CD4-positive, alpha-beta T cell (primary cell): ENCODE results near the gene GNG13. TPM values are rescaled to one million over a fixed set of nuclear protein-coding genes. Genes with fewer than 3 reads are reported as not detected.

ENCODE experiments used
- ATAC-seq: fragments of 200-7000 bp; cut with Tn5 transposase; one replicate; pipeline ENCODE4 v1.10.0; 2022; ENCODE audit warnings: mild to moderate bottlenecking; ENCODE audit not compliant: poor library complexity
- CTCF ChIA-PET: fragments of 350-600 bp; sonication (Branson Sonifier 250); formaldehyde crosslinking; loops from one replicate; lab custom pipeline; 2021; ENCODE audit warnings: antibody characterized with exemption, inconsistent platforms; lab: Charles Lee
- POLR2A ChIA-PET: fragments of 350-600 bp; sonication (Branson Sonifier 250); formaldehyde crosslinking; loops from one replicate; lab custom pipeline; 2021; ENCODE audit warnings: antibody characterized with exemption, inconsistent platforms; lab: Charles Lee
- DNase-seq, 14 experiments: peaks; one replicate each; pipeline ENCODE4 v3.0.0-alpha.2; 2013 to 2020; ENCODE audit warnings: mixed read lengths in 2 of 14
- H3K27ac ChIP-seq, 2 donors: one replicate each; pipeline versions ENCODE4 v1.5.1 to v1.7.0; 2013; ENCODE audit warnings: low read length in 2 of 2, low read depth in 1 of 2, mild to moderate bottlenecking in 1 of 2
- H3K27me3 ChIP-seq, 2 experiments: 1 replicate in 1 of 2; 2 replicates in 1 of 2; pipeline versions ENCODE4 v1.6.1 to v1.7.0; 2013; ENCODE audit warnings: low read length in 2 of 2, control low read depth in 1 of 2, mild to moderate bottlenecking in 1 of 2, moderate library complexity in 1 of 2; ENCODE audit not compliant: insufficient read depth in 2 of 2, control insufficient read depth in 1 of 2
- H3K36me3 ChIP-seq: one replicate; pipeline ENCODE4 v1.6.1; 2013; ENCODE audit warnings: low read length, control low read depth; ENCODE audit not compliant: insufficient read depth
- H3K4me1 ChIP-seq: one replicate; pipeline ENCODE4 v1.6.1; 2013; ENCODE audit warnings: low read length, control low read depth; ENCODE audit not compliant: insufficient read depth
- H3K4me3 ChIP-seq: one replicate; pipeline ENCODE4 v1.5.1; 2013; ENCODE audit warnings: mild to moderate bottlenecking, low read length, moderate library complexity
- H3K9me3 ChIP-seq, 2 experiments: 1 replicate in 1 of 2; 2 replicates in 1 of 2; pipeline versions ENCODE4 v1.6.1 to v1.7.0; 2013; ENCODE audit warnings: low read length in 2 of 2, mild to moderate bottlenecking in 2 of 2, control low read depth in 1 of 2, moderate library complexity in 1 of 2; ENCODE audit not compliant: control insufficient read depth in 1 of 2, insufficient read depth in 1 of 2
- H3K27ac Mint-ChIP-seq: one replicate; pipeline ENCODE4 v1.8.0; 2020; ENCODE audit warnings: mixed read lengths
- H3K27me3 Mint-ChIP-seq: one replicate; pipeline ENCODE4 v1.8.0; 2021; ENCODE audit warnings: mixed read lengths
- H3K36me3 Mint-ChIP-seq: one replicate; pipeline ENCODE4 v1.8.0; 2021; ENCODE audit warnings: low read depth, mixed read lengths
- H3K4me1 Mint-ChIP-seq: one replicate; pipeline ENCODE4 v1.8.0; 2021; ENCODE audit warnings: low read depth, mixed read lengths
- H3K4me3 Mint-ChIP-seq: one replicate; pipeline ENCODE4 v1.8.0; 2020; ENCODE audit warnings: mild to moderate bottlenecking, mixed read lengths
- H3K9me3 Mint-ChIP-seq: one replicate; pipeline ENCODE4 v1.8.0; 2020; ENCODE audit warnings: mixed read lengths
- intact Hi-C, 2 experiments: fragments of 100-400 bp; cut with DNase I in 1 of 2; cut with micrococcal nuclease in 1 of 2; formaldehyde crosslinking; loops; one replicate each; pipeline versions ENCODE4 v1.15.1 to v1.9.0; 2023 to 2025; cut with DNase I, micrococcal nuclease
- total RNA-seq, 174 experiments: library from RNA in 2 of 174; stranded (reverse) in 2 of 174; gene quantifications; one replicate each; pipeline ENCODE4 v1.2.3 and lab custom pipeline; 2021 to 2026
- TF ChIP-seq, protein P1 (sequence below): fragments of 200-600 bp; IDR thresholded peaks from one replicate; pipeline ENCODE4 v1.8.0; 2022; ENCODE audit warnings: antibody characterized with exemption, mild to moderate bottlenecking

Gene GNG13
- total RNA-seq, 2 experiments from 2014 or later, result not detected

DNA sequence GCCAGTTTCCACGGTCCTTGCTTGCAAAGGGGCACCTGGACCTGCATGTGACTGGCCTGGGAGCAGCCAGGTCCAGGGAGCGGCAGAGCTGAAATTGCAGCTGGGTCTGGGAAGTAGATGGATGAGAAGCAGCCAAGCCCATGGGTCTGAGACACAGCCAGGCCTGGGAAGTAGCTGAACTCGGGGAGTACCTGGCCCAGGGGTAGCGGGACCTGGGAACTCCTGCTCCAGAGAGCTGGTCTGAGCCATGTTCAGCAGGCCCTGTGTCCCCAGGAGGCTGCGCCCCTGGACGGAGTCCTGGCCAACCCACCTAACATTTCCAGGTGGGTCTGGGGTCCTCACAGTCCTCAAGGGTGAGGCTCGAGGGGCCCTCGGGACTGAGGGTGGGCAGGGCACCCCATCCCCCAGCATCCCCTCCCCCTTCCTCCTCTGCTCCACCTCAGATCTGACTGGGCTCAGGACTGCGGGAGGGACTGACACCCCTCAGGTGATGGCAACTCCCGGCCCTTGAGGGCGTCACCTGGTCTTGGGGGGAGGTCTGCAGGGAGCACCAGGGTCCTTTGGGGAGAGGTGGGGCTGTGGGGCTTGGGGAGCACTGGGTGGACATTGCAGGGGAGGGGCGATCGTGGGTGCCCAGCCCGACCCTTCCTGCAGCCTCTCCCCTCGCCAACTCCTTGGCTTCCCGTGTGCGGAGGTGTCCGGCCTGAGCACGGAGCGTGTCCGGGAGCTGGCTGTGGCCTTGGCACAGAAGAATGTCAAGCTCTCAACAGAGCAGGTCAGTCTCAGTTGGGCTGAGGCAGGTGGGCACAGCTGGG, 37.0 kb downstream of the GNG13 start:
- Histone ChIP-seq H3K4me3 (no peak overlapping the region), H3K27me3 (no peaks in the 10 kb centered on the region), H3K4me1 (no peaks in the 10 kb centered on the region), H3K36me3 (no peaks in the 10 kb centered on the region), H3K9me3 (no peaks in the 10 kb centered on the region), H3K27ac (no peak overlapping the region)
- ChIA-PET CTCF (no interaction called here), POLR2A (no interaction called here)
- TF ChIP-seq, protein P1, sequence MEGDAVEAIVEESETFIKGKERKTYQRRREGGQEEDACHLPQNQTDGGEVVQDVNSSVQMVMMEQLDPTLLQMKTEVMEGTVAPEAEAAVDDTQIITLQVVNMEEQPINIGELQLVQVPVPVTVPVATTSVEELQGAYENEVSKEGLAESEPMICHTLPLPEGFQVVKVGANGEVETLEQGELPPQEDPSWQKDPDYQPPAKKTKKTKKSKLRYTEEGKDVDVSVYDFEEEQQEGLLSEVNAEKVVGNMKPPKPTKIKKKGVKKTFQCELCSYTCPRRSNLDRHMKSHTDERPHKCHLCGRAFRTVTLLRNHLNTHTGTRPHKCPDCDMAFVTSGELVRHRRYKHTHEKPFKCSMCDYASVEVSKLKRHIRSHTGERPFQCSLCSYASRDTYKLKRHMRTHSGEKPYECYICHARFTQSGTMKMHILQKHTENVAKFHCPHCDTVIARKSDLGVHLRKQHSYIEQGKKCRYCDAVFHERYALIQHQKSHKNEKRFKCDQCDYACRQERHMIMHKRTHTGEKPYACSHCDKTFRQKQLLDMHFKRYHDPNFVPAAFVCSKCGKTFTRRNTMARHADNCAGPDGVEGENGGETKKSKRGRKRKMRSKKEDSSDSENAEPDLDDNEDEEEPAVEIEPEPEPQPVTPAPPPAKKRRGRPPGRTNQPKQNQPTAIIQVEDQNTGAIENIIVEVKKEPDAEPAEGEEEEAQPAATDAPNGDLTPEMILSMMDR, result no peak
- peak in 1 of 14 experiments; percentile 22 for DNase-seq
- ATAC-seq, result no peak
- Mint-ChIP-seq H3K4me1 (no peaks in the 10 kb centered on the region), H3K9me3 (no peaks in the 10 kb centered on the region), H3K27ac (no peak overlapping the region), H3K36me3 (no peaks in the 10 kb centered on the region), H3K27me3 (no peaks in the 10 kb centered on the region), H3K4me3 (no peak overlapping the region)
- intact Hi-C loops, result no loop called here

DNA sequence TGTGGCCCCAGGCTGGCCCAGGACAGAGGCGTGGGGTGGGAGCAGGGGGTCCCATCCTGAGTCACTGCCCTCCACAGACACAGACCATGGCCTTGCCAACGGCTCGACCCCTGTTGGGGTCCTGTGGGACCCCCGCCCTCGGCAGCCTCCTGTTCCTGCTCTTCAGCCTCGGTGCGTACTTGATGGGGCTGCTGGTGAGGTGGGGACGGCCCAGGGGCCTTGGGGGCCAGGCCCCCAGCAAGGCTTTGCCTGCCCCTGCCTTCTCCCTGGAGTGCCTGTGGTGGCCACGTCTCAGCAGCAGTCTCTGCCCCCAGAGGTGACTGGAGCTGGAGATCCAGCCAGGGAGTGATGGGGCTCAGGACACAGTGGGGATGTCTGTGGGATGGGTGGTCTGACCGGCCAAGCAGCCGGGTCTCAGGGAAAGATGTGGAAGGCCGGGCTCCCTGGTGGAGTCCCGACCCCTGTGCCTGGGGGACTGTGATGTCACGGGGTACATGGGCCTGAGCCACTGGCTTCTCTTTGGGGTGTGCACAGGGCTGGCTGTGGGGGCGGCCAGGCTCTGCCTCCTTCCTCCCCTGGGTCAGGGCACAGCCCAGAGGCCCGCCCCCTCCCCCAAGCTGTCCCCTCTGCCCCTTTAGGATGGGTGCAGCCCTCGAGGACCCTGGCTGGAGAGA, 37.8 kb downstream of the GNG13 start:
- Histone ChIP-seq H3K27ac (no peak overlapping the region), H3K4me1 (no peaks in the 10 kb centered on the region), H3K27me3 (no peaks in the 10 kb centered on the region), H3K36me3 (no peaks in the 10 kb centered on the region), H3K9me3 (no peaks in the 10 kb centered on the region), H3K4me3 (no peak overlapping the region)
- ChIA-PET POLR2A (no interaction called here), CTCF (no interaction called here)
- Mint-ChIP-seq H3K36me3 (no peaks in the 10 kb centered on the region), H3K9me3 (no peaks in the 10 kb centered on the region), H3K4me1 (no peaks in the 10 kb centered on the region), H3K4me3 (no peak overlapping the region), H3K27me3 (no peaks in the 10 kb centered on the region), H3K27ac (no peak overlapping the region)
- TF ChIP-seq, protein P1, result no peak
- ATAC-seq (no peak), DNase-seq (peak in 2 of 14 experiments; percentile 4 to 12)
- intact Hi-C loops, result no loop called here

DNA sequence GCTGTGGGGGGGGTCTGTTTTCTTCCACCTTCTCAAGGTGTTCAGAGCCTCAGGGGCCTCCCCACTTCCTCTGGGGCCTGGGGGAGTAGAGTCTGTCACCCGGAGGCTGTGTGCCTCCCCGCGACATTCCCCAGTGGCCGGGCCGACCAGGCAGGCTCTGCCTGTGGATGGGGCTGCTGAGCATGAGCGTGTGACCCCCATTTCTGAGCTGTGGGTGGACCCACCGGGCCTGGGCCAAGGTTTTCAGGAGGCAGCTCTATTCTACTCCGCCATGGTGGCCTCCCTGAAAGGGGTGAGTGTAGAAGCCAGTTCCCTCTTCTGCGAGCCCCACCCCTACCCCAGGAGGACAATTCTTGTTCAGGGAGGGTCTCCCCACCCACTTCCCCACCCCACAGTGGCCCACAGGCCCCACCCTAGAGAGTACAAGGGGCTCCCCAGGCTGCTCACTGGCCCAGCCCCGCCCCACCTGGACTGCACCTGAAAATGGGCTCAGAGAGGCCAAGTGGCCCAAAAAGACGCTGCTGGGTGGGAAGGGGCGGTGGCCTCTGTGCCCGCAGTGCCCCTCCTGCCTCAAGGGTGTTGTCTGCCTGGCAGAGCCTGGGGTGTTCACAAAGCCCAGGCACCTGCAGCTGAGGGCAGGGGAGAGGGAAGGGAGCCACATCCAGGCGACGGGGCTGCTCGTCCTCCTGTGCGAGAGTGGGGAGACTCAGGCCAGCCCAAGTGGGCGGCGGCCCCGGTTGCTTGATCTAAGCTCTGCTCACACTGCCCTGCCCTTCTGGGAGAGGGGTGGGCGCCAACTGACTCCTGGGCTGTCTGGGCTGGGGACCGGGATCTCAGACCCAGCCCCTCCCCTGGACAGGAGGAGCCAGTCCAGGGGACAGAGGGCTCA, 38.7 kb downstream of the GNG13 start:
- ChIA-PET CTCF (no interaction called here), POLR2A (no interaction called here)
- Histone ChIP-seq H3K4me3 (no peak overlapping the region), H3K9me3 (no peaks in the 10 kb centered on the region), H3K4me1 (no peaks in the 10 kb centered on the region), H3K27me3 (no peaks in the 10 kb centered on the region), H3K36me3 (no peaks in the 10 kb centered on the region), H3K27ac (no peak overlapping the region)
- H3K27ac Mint-ChIP-seq, result no peak overlapping the region
- no peak overlapping the region for H3K4me3 Mint-ChIP-seq
- DNase-seq (peak in 2 of 14 experiments; percentile 4 to 11), ATAC-seq (no peak)
- no peaks in the 10 kb centered on the region for H3K4me1 Mint-ChIP-seq
- H3K36me3 Mint-ChIP-seq, result no peaks in the 10 kb centered on the region
- H3K27me3 Mint-ChIP-seq, result no peaks in the 10 kb centered on the region
- intact Hi-C loops, result no loop called here
- TF ChIP-seq, protein P1, result no peak
- H3K9me3 Mint-ChIP-seq, result no peaks in the 10 kb centered on the region
